ENCODE data around the gene LCE1C.

The LCE1C gene, protein sequence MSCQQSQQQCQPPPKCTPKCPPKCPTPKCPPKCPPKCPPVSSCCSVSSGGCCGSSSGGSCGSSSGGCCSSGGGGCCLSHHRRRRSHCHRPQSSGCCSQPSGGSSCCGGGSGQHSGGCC

DNA sequence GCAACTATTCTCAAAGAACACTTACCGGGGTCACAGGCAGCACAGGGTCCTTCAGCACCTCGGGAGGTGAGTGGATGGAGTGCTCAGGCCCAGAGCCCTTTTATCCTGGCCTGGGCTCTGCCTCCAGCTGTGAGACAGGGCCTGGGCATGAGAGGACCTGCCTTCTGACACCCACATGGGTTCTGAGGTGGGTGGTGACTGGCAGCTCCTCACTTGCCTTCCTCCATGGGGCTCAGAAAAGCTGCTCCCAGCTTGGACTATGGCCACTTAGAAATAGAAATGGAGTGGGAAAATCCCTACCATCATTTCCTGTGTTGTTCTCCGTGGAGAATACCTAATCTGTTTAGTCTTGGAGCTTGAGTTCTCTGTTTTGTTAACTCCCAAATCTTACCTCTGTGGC, at the start of gene LCE1C:
Gene LCE1C (minus strand): TSS at position 76 of the 400 bp plus-strand sequence. CDS start 1,173 bp downstream, outside the sequence.
- no peak for DNase-seq (ENCODE audit: low read depth)

DNA sequence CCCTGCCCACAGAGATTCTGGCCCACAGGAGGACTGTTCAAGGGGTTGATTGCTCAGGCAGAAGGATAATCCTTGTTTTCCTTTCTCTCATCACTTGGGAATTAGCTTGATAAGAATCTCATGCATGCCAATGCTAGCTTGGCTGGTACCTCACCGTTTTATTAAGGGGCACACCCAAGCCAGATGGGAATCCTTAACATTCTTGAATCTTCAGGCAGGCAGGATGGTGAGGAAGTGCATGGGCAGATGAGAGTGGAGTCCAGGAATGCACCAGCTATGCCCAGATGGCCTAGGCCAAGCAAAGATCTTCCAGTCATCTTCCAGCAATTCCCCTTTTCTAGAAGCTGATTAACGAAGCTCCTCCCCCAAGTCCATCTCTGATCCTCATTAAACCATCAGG, 49.2 kb upstream of the LCE1C start:
- DNase-seq (ENCODE audit: low read depth) = no peak

DNA sequence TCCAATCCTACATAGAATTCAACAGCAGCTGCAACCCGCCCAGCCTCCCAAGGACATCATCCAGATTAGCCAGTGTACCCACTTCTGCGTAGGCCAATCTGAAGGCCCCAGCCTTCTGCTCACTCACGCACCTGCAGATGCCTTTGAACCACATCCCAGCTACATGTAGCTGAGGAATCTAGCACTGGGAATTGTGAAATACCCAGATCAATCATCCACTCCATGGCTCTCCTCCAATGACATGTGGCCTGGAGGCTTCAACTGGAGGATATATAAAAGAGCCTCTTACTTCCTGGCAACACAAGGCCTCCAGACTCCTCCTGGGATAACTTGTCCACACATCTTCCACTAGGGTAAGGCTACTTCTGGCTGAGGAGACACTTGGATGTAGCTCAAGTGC, 36.1 kb upstream of the LCE1C start, which contains the start of gene LCE6A:
Gene LCE6A (plus strand): TSS at position 301 of the 400 bp plus-strand sequence. CDS start 665 bp downstream, outside the sequence.
- DNase-seq (ENCODE audit: low read depth) = no peak

DNA sequence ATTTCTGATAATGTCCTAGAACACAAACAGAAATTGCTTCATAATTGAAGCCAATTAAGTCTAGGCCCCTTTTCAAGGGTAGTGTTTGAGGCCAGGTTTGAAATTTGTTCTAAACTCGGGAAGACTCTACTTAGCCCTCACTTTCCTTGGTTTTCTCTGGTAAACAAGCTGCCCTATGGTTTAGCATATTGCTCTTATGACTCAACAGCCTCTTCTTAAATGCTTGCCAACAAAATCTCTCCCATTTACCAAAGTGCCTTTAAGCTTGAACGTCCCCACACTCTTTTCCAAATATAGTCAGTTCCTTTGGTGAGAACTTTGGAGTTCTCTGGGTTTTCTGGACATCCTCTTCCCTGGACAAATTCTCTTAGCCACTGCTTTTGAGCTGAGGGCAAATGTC, 30.4 kb upstream of the LCE1C start:
- DNase-seq (ENCODE audit: low read depth) = no peak

DNA sequence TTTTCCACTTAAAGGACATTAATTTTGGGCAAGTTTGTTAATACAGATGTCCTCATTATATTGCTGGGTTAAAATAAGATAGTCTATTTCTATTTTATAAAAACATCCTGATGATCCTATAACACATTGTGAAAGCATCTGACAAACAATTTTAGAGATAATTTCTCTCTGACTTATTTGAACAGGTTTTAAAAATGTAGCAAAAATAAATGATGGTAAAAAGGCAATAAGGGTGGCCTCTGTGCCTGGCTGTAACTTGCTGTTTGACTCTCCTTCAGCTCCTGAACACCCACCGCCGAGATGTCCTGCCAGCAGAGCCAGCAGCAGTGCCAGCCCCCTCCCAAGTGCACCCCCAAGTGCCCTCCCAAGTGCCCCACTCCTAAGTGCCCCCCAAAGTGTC, 20.7 kb upstream of the LCE1C start, which contains the start of gene LCE1A:
Gene LCE1A (plus strand): TSS at position 301 of the 400 bp plus-strand sequence. CDS start 0 bp downstream, at position 301.
- no peak for DNase-seq (ENCODE audit: low read depth)

DNA sequence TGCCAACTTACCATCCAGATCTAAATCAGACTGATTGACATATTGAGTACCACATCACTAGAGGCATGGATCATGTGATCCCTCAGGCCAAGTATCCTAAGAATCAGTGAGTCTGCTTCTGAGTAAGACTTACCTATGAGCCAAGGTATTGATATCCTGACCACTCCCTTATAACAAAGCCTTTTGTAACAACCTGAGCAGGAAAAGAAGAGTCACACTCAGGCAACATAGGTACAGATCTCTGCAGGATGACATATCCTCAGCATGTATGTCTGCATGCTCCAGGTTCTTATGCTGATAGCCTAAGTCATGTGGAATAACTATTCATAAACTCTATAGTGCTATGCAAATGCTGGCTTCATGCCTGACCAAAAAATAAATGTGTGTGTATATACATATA, 18.5 kb upstream of the LCE1C start:
- DNase-seq (ENCODE audit: low read depth) = no peak

DNA sequence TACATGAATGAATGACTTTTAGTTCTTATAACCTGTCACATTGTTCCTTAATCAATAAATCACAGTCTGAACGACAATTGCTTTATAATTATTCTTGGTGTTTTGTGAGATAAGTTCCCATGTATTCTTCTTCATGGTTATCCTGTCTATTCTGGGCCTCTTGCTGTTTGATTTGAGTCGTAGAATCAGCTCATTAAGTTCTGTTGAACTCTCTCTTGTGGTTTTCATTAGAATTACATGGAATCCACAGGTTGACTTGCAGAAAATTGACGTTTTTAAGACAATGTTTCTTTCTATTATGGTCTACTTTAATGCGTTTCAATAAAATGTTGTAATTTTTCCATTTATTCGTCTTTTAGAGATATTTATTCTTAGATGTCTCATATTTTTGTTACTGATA, 16.8 kb upstream of the LCE1C start:
- no peak for DNase-seq (ENCODE audit: low read depth)

DNA sequence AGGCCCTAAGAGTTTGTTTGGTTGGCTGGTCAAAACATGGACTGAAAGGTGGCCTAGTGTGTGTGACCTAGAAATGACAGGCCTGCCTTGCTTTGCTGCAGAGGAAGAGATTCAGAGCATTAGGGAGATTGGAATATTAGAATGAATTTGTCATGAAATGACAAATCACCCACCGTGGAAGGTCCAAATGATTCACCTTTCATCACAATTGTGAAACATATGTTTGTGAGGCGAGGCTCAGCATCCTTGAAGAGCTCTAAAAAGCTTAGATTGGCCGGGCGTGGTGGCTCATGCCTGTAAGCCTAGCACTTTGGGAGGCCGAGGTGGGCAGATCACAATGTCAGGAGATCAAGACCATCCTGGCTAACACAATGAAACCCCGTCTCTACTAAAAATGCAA, 10.9 kb upstream of the LCE1C start:
- no peak for DNase-seq (ENCODE audit: low read depth)

DNA sequence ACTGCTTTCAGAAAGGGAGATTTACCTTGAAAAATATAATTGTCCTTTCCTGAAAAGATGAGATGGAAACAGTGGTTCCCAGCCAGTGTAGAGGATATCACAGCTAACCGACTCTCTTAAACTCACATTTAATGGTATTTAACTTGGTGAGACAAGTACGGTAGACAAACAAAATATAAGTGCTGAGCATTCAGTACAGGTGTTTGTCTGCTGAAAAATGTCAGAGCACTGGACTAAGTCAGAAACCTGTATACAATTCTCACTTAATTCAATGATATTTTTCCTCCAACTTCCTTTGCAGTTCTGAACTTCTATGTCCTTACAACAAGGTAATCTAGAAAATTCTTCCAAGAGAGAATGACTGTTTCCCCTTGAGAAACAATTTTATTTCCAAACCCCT, 5.2 kb upstream of the LCE1C start, which contains the start of gene LCE1B:
Gene LCE1B (plus strand): TSS at position 301 of the 400 bp plus-strand sequence. CDS start 476 bp downstream, outside the sequence.
- no peak for DNase-seq (ENCODE audit: low read depth)

DNA sequence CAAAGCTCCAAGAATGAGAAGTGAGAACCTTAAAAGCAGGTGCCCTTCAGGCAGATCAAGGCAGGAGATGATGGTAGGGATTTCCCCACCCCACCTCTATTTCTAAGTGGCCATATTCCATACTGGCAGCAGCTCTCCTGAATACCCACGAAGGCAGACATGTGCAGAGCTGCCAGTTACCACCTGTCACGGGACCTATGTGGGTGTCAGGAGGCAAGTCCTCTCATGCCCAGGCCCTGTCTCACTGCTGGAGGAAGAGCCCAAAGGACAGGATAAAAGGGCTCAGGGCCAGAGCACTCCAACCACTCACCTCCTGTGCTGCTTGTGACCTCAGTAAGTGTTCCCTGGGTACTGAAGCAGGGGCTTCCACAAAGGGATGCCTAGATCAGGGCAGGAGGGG, 4.6 kb upstream of the LCE1C start:
- no peak for DNase-seq (ENCODE audit: low read depth)

DNA sequence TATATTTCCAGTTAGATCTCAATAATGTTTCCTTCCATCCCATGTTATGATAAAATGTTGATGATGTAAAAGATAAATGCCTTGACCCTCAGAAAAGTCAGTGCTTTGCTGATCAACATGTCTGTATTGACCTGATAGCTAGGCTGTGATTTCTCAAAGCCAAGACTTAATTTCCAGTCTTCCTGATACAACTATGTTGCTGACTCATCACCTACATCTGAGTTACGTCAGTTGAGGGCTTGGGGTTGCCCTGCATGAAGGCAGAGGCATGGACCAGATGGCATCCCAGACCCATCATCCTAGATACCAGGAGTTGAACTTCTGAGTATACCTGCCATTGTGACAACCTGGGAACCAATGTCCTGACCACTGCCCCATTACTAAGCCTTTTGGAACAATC, 5.1 kb downstream of the LCE1C start:
- no peak for DNase-seq (ENCODE audit: low read depth)

DNA sequence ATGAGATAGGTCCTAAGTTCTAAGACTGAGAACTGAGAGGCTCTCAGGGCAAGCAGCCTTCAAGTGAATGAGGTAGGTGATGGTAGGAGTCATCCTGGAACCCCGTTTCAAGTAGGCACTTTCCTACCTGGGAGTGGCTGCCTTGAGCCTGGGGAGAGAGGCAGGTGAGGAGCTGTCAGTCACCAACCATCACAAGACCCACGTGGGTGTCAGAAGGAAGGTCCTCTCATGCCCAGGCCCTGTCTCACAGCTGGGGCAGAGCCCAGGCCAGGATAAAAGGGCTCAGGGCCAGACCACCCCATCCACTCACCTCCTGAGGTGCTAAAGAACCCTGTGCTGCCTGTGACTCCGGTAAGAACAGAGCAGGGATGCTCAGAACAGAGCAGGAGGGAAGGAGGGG, 10.0 kb downstream of the LCE1C start, which contains the start of gene LCE1D:
Gene LCE1D (plus strand): TSS at position 301 of the 400 bp plus-strand sequence. CDS start 1,074 bp downstream, outside the sequence.
- no peak for DNase-seq (ENCODE audit: low read depth)

DNA sequence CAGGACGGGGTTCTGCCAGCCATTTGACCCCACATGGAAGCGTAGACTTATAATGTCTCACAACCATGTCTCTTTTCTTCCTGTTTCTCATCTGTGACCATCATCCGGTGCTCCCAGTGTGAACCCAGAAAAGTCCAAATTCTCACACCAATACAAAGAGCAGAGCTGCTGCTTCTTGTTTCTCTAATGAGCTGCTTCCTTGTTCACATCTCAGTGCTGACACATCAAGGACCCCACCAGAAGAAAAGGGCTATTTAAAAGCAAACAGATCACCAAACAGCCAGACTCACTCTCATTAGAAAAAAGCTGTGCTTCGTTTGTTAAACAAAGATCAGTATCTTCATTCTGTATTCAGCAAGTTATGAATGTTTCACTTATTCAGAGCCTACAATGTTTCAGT, 10.8 kb downstream of the LCE1C start:
- no peak for DNase-seq (ENCODE audit: low read depth)

DNA sequence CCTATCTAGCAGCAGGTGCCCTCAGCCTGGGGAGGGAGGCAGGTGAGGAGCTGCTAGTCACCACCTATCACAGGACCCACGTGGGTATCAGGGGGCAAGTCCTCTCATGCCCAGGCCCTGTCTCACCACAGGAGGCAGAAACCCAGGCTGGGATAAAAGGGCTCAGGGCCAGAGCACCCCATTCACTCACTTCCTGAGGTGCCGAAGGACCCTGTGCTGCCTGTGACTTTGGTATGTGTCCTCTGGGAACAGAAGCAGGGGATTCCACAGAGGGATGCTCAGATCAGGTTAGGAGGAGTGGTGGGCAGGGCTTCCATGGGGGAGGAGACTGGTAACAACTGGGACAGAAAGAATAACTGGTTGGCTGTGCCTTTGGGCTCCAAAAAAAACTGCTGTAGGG, 20.4 kb downstream of the LCE1C start, which contains the start of gene LCE1E:
Gene LCE1E (plus strand): TSS at position 181 of the 400 bp plus-strand sequence. CDS start 1,043 bp downstream, outside the sequence.
- no peak for DNase-seq (ENCODE audit: low read depth)

DNA sequence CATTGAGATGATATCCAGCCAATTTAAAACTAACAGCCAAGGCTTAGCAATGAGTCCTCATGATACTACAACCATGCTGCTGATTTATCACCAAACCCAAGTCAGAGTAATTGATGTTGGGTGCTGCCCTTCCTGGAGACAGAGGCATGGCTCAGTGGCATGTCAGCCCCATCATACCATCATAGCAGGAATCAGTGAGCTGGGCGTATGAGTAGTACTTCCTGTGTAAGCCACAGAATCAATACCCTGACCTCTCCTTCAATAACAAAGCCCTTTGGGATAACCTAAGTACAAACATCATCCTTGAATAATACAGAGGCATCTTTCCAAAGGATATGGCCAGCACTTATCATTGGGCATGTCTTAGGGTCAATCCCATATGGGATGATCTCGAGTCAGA, 23.4 kb downstream of the LCE1C start:
- no peak for DNase-seq (ENCODE audit: low read depth)

DNA sequence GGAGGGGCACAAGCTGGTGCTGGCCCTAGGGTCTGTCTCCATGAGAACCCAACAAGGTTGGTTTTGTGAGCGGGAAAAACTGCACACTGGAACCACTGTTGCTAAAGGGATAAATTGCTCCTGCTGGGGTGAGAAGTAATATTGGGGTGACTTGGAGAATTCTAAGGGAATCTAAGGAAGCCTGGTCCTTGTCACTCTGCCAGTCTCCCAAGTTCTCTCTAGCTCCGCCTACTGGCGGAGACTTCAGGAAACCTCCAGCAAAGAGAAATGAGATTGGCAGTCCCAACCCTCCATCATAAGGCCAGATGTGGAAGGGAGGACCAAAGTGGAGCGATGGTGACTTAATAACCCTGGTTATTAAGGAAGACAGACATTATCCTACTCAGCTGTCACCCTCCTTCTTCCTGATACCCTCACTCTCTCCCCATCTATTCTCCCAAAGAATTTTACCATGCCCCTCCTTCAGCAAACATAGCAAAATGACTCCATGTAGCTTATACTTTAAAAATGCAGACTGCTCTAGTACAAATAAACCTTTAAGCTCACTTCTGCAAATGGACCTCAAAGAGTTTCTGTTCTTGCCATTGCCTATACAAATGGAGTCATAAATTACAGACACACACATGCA, 28.8 kb downstream of the LCE1C start:
- DNase-seq (ENCODE audit: low read depth) = no peak

DNA sequence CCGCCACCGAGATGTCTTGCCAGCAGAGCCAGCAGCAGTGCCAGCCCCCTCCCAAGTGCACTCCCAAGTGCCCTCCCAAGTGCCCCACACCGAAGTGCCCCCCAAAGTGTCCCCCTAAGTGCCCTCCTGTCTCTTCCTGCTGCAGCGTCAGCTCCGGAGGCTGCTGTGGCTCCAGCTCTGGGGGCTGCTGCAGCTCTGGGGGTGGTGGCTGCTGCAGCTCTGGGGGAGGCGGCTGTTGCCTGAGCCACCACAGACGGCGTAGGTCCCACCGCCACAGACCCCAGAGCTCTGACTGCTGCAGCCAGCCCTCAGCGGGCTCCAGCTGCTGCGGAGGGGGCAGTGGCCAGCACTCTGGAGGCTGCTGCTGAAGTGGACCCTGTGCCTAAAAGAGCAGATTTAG, 30.1 kb downstream of the LCE1C start:
- no peak for DNase-seq (ENCODE audit: low read depth)

DNA sequence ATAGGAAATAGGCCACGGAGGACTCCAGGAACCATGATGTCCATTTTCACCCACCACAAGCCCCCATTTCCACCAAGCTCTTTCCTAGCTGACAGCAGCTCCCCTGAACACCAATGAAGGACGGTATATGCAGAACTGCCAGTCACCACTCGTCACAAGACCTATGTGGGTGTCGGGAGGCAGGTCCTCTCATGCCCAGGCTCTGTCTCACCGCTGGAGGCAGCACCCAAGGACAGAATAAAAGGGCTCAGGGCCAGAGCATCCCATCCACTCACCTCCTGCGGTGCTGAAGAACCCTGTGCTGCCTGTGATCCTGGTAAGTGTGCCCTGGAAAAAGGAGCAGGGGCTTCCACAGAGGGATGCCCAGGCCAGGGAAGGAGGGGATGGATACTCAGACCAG, 31.6 kb downstream of the LCE1C start, which contains the start of gene LCE1F:
Gene LCE1F (plus strand): TSS at position 266 of the 400 bp plus-strand sequence. CDS start 1,232 bp downstream, outside the sequence.
- no peak for DNase-seq (ENCODE audit: low read depth)

DNA sequence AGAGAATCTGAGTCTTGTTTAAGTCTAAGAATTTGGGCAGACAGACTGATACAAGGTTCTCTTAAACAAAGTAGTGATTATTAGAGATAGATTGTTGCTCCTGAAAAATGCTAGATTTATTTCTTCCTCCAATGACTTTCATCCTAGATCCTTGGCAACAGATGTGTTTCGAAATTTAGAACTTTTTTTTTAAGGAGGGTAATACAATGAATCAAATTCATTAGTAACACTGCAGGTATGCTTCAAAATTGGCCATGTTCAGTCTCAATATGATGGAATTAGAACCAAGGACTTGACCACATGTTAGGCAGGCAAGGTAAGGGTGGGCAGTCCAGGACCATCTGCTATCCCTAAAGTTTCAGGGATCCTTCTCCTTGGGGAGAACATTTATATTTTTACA, 36.0 kb downstream of the LCE1C start:
- no peak for DNase-seq (ENCODE audit: low read depth)

DNA sequence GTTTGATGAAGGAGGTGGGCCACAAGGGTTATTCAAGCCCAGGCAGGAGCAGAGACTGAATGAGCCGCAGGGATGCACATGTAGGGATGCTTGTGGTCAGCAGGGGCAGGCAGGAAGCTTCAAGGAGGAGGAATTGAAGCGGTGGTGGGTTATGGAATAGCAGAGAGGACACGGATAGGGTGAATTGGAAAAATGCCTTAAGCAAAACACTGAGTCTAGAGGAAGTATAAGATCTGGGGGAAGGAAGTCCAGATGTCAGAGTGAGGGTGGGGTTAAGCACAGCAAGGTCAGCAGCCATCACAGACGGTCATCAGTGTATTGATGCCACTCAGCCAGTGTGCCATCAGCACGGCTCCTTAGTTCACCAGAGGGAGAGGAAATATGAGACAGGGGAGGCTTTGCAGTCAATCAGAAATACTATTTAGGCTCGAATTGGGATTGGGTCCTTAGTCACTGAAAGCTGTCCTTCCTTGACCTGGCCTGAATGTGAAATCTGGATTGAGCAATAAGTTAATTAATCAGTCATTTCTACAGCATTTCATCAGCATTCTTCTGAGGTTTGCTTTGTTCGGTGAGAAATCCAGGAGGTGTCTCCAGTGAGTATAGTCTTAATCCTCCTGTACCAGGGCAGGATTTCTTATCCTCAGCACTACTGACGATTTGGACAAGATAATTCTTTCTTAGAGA, 37.5 kb downstream of the LCE1C start:
- DNase-seq (ENCODE audit: low read depth) = no peak

DNA sequence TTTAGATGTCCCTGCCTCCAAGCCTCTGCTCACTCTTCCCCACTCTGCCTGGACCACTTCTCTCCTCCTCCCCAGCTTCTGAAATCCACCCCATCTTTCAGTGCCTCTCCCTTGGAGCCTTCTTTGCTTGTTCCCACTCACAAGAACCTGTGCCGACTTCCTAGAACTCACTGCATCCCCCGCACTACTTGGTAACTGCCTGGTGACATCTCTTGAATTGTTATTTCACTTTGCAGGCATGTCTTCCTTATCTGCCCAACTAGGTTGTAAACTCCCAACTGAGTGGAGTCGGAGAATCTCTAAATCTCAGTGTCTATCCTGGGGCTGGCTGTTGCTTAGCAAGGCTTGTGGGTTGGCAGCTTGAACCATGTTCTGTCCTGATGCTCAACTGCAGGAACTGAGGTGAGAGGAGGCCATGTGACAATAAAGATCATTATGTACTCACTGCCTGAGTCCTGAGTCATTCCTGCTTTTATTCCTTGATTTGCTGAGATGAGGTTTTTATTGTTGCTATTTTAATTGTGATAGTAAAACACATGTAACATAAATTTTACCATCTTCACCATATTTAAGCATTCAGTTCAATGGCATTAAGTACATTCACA, 44.7 kb downstream of the LCE1C start:
- no peak for DNase-seq (ENCODE audit: low read depth)

DNA sequence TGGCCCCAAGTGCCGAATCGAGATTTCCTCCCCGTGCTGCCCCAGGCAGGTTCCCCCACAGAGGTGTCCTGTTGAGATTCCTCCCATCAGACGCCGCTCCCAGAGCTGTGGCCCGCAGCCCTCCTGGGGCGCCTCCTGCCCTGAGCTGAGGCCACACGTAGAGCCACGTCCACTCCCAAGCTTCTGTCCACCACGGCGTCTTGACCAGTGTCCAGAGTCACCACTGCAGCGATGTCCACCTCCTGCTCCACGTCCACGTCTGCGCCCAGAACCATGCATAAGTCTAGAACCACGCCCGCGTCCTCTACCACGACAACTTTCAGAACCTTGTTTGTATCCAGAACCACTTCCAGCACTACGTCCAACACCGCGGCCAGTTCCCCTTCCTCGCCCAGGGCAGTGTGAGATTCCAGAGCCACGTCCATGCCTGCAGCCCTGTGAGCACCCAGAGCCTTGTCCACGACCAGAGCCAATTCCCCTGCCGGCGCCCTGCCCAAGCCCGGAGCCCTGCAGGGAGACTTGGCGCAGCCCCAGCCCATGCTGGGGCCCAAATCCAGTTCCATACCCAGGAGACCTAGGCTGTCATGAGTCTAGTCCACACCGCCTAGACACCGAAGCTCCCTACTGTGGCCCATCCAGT, 45.8 kb downstream of the LCE1C start:
- no peak for DNase-seq (ENCODE audit: low read depth)

Measured in stimulated activated CD8-positive, alpha-beta memory T cell treated with anti-CD3 and anti-CD28 coated beads, Interleukin-12 subunit alpha, Interleukin-12 subunit beta, amount 100 ng/mL, for 1 hour (primary cell).